CD1c-positive myeloid dendritic cell (primary cell): ENCODE data around the gene PPFIA4.
"Not testable (repeated sequence)": the region's sequence is repeated elsewhere in the genome, so short reads cannot be mapped to it uniquely, and the experiment has no call there.

Experiments used
- DNase-seq: peaks from one replicate; pipeline ENCODE4 v3.0.0-alpha.2; 2016; ENCODE audit errors: extremely low spot score

The PPFIA4 gene

DNA sequence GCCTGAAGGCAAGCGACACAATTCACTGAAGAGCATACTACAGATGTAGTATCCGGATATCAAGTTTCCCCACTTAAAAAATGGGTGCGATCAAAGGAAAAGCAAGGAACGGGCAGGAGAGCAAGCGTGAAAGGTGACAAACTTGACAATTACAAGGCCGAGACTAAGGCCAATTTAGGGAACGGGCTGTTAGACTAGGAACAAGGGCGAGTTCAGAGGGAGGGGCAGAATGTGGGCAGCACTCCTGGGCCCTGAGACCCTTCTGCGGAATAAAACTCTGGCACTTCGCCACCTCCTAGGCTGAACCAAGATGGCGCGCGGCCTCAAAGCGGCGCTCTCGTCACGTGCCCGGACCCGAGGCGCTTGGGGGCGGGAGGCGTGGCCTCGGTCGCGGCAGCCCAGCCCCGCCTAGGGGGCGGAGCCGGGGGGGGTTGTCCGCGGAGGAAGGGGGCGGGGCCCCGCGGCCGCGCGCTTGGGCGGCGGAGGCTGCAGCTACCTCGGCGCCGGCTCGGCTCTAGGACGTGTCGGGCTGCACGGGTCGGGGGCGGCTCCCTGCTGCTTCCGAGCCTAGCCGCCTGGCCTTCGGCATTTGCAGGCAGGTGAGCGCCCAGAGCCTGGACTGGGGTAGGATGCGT lies at the start of gene PPFIA4:
PPFIA4 (plus strand) TSS at position 461 of the 635 bp plus-strand sequence. CDS start 12,518 bp downstream, outside the sequence.
- peak; percentile 90 for DNase-seq

DNA sequence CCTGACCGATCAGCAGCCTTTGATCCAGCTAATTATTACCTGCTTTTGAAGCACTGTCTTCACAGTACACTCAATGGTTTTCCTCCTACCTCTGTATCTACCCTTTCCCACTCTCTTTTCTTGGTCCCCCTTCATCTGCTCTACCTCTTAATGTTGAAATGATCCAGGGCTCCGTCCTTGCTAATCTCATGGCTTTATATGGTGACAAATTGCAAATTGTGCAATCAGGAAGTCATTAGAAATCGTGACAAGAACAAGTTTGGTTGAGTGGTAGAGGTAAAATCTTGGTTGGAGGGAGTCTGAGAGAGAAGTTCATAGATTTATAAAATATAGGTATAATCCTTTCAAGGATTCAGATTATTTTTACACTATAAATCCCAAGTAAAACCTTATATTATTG lies 49.7 kb upstream of the PPFIA4 start:
- DNase-seq = peak; percentile 50

GRCh38 chr1:202979459-202979858 lies 46.8 kb upstream of the PPFIA4 start:
- no peak for DNase-seq

GRCh38 chr1:202981939-202982338 lies 44.4 kb upstream of the PPFIA4 start:
- DNase-seq = no peak

GRCh38 chr1:202982715-202983430 lies 43.4 kb upstream of the PPFIA4 start:
- DNase-seq = peak; percentile 61

DNA sequence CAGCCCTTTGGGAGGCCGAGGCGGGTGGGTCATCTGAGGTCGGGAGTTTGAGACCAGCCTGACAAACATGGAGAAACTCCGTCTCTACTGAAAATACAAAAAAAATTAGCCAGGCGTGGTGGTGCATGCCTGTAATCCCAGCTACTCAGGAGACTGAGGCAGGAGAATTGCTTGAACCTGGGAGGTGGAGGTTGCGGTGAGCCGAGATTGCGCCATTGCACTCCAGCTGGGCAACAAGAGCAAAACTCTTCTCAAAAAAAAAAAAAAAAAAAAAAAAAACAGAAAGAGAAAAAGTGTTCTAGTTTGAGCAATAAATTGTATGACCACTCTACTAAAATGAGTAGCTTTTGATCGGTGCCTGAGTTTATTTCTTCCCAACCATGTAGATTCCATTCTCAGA lies 40.2 kb upstream of the PPFIA4 start:
- not testable (repeated sequence) for DNase-seq

GRCh38 chr1:202987255-202987654 lies 39.0 kb upstream of the PPFIA4 start:
- DNase-seq = no peak

- peak; percentile 22 for DNase-seq
Measured at GRCh38 chr1:202987922-202988583, 38.2 kb upstream of the PPFIA4 start.

DNA sequence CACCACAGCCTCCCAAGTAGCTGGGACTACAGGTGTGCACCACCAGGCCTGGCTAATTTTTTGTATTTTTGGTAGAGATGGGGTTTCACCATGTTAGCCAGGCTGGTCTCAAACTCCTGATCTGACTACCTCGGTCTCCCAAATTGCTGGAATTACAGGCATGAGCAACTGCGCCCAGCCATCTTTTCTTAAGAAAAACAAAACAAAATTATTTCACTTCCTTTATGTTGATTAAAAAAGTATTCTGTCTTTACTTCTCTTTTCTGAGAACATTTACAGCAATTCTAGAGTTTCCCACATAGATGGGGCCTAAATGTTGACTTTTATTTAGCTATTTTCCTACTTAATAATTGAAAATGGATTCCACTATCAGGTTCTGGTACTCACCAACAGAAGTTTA lies 36.4 kb upstream of the PPFIA4 start:
- DNase-seq = peak; percentile 54

DNA sequence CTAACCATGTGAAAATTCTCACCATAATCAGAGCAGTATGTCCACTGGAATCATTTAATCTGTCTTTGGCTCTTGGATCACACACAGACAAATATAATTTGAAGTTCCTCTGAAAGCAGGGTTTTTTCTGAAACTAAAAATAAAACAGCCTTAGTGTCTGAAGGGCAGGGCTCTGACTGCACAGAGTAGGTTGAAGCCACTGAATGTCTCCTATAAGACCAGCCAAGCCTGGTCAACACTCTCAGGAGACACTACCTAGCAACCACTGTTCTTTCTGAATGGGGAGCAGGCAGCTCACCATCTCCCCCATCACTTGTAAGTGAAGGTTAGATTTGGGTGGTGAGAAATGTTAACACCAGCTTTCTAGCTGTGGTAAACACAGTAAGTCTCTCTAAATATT lies 35.2 kb upstream of the PPFIA4 start:
- no peak for DNase-seq

DNA sequence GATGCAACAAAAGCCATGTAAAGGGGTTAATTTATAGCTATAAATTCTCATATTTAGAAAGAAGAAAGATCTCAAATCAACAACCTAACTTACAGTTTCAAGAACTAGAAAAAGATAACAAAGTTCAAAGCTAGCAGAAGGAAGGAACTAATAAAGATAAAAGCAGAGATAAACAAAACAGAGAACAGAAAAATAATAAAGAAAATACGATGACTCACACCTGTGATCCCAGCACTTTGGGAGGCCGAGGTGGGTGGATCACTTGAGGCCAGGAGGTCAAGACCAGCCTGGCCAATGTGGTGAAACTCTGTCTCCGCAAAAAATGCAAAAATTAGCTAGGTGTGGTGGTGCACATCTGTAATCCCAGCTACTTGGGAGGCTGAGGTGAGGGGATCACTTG lies 31.5 kb upstream of the PPFIA4 start:
- no peak for DNase-seq

GRCh38 chr1:202998836-202999750 lies 27.2 kb upstream of the PPFIA4 start:
- DNase-seq = peak; percentile 83

DNA sequence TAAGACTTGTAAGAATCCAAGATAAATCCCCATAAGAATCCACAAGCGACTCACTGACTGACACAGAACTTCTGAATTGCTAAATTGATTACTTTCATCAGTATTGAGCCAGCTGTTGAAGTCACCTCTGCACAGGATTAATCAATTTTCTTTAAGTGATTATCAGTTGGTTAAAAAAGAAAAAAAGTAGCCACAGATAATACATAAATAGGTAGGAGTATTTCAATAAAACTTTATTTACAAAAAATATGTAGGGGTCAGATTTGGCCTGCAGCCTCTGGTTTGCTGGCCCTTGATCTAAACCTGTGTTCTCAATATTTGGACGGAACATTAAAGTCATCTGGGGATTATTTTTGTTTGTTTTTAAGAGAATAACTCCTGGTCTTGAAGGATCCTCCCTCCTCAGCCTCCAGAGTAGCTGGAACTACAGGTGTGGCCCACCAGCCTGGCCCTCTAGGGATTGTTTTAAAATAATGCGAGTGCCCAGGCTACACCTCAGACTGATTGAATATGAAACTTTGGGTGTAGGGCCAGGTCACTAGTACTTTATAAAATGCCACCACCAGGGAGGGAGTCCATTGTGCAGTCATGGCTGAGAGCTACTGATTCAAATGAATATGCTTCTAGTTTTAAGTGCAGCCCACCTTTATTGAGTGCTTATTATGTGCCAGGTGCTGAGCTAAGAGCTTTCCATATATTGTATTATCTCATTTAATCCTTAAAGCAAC lies 25.9 kb upstream of the PPFIA4 start:
- no peak for DNase-seq

- DNase-seq = no peak
Measured at GRCh38 chr1:203001986-203002385, 24.3 kb upstream of the PPFIA4 start.

GRCh38 chr1:203002951-203003350 lies 23.3 kb upstream of the PPFIA4 start:
- DNase-seq = no peak

DNA sequence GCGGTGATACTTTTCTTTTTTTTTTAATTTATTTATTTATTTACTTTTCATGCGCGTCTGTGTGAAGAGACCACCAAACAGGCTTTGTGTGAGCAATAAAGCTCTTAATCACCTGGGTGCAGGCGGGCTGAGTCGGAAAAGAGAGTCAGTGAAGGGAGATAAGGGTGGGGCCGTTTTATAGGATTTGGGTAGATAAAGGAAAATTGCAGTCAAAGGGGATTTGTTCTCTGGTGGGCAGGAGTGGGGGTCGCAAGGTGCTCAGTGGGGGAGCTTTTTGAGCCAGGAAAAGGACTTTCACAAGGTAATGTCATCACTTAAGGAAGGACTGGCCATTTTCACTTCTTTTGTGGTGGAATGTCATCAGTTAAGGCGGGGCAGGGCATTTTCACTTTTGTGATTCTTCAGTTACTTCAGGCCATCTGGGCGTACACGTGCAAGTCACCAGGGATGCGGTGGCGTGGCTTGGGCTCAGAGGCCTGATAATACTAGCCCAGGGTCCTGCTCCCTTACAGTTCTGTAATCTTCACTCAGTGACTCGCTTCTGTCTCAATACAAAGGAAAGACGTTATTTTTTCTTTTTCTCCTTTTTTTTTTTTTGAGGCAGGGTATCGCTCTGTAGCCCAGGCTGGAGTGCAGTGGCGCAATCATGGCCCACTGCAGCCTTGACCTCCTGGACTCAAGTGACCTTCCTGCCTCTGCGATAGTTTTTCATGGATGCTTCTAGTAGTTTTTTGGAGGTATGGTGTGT lies 20.7 kb upstream of the PPFIA4 start:
- DNase-seq = peak; percentile 39

DNA sequence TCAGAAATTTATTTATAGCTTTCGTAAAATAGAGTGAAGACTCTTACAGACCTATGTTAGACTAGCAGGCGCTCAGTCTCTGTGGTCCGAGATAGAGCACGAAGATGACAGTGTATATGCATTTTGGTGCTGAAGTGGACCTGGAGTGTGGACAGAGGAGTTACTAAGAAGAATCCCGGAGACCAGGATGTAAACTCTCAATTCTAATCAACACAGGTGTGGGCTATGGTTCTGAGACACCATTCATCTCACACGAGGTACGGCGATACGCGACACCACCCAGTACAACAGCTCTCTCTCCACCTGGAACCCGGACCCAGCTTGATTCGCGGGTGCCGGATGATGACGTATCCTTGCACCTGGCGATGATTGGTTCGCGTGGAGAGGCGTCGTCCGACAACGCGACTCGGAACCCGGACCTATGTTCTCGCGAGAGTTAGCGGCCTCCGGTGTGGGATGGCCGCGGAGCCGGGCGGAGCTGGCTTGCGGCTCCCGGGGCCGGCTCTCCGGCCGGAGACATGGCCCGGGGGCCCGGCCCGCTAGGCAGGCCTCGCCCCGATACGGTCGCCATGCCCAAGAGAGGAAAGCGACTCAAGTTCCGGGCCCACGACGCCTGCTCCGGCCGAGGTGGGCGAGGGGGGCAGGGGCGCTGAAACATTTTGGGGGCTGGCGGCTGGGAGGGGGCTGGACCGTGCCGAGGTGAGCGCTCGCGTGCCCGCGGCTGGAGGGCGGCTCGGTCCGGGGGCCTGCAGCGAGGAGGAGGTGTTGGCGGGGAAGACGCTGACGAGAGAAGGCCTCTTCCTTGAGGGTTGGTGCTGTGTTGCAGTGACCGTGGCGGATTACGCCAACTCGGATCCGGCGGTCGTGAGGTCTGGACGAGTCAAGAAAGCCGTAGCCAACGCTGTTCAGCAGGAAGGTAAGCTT lies 19.1 kb upstream of the PPFIA4 start, which contains the start of gene TMEM183A:
TMEM183A (plus strand) TSS at position 427 of the 924 bp plus-strand sequence; CDS start at position 519, 92 bp downstream.
- peak; percentile 98 for DNase-seq

GRCh38 chr1:203009185-203009584 lies 17.1 kb upstream of the PPFIA4 start:
- no peak for DNase-seq

GRCh38 chr1:203011582-203011981 lies 14.7 kb upstream of the PPFIA4 start:
- no peak for DNase-seq
